ENCODE measurements around the gene MGAT4A.
"Not testable (repeated sequence)": the region's sequence is repeated elsewhere in the genome, so short reads cannot be mapped to it uniquely, and the experiment has no call there.

The MGAT4A gene

DNA sequence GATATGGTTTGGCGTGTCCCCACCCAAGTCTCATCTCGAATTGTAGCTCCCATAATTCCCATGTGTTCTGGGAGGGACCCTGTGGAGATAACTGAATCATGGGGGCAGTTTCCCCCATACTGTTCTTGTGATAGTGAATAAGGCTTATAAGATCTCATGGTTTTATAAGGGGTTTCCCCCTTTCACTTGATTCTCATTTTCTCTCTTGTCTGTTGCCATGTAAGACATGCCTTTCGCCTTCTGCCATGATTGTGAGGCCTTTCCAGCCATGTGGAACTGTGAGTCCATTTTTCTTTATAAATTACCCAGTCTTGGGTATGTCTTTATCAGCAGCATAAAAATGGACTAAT lies 71.5 kb downstream of the MGAT4A start:
- DNase-seq (ENCODE audit: low read depth in 3 of 3, low spot score in 1 of 3), result not testable (repeated sequence)

DNA sequence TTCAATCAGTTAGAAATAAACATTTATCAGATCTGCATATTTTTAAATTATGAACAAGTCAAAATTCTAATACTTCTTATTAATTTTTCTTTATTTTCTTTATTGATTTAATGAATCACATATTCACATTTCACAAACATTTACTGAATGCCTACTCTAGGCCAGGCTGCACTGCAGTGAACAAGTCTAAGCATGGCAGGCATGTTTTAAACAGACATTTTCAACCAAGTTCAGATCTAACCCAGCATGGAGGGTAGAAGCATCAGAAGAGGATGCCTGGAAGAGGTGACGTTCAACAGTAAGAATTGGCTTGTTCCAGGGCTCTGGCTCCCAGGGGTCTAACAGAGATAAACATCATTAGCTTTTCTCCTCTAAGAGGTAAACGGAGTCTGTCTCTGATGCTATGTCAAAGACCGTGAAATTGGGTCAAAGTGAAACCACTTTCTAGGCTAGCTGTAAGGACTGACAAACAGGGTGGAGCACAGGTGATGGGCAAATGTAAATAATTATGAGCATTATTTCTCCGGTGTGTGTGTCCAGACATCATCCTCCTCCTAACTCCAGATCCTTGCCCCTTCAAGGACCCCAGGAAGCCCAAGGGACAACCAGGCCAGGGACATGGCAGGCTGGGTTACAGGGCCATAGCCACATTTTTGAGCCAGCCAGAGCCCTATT lies 72.0 kb downstream of the MGAT4A start:
- DNase-seq (ENCODE audit: low read depth in 3 of 3, low spot score in 1 of 3), result no peak

- no peak for DNase-seq (ENCODE audit: low read depth in 3 of 3, low spot score in 1 of 3)
Observed at GRCh38 chr2:98656800-98657199, 74.1 kb downstream of the MGAT4A start.

DNA sequence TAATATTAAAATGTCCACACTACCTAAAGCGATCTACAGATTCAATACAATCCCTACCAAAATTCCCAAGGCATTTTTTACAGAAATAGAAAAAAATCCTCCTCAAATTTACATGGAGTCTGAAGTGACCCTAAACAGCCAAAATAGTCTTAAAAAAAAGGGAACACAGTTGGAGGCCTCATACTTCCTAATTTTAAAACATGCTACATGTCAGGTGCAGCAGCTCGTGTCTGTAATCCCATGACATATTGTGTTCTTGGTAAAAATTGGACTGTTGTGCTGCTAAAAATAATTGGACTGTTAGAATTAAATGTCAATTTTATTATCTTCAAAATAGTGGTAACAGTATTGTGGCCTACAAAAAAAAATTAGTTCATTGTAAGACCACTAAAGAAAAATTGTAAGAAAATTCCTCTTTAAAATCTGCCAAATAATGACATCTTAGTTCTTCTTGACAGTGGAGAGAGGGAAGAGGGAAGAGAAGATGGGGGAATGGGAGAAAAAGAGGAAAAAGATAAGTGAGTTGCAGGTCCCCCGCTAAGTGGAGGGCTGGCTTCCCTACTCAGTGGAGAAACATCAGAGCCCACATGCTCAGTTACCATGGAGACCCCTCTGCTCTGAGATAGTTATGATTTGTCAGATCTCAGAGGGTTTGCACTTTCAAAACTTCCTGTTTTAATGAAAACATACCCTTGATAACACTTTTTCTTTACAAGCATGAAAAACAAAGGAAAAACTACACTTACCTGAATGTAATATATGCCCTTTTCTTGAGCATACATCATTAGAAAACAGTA lies 76.0 kb downstream of the MGAT4A start:
- DNase-seq (ENCODE audit: low read depth in 3 of 3, low spot score in 1 of 3), result no peak

- DNase-seq (ENCODE audit: low read depth in 3 of 3, low spot score in 1 of 3), result no peak
Observed at GRCh38 chr2:98650998-98651397, 79.9 kb downstream of the MGAT4A start.

GRCh38 chr2:98649992-98650375 lies 80.9 kb downstream of the MGAT4A start:
- DNase-seq (ENCODE audit: low read depth in 3 of 3, low spot score in 1 of 3), result no peak

DNA sequence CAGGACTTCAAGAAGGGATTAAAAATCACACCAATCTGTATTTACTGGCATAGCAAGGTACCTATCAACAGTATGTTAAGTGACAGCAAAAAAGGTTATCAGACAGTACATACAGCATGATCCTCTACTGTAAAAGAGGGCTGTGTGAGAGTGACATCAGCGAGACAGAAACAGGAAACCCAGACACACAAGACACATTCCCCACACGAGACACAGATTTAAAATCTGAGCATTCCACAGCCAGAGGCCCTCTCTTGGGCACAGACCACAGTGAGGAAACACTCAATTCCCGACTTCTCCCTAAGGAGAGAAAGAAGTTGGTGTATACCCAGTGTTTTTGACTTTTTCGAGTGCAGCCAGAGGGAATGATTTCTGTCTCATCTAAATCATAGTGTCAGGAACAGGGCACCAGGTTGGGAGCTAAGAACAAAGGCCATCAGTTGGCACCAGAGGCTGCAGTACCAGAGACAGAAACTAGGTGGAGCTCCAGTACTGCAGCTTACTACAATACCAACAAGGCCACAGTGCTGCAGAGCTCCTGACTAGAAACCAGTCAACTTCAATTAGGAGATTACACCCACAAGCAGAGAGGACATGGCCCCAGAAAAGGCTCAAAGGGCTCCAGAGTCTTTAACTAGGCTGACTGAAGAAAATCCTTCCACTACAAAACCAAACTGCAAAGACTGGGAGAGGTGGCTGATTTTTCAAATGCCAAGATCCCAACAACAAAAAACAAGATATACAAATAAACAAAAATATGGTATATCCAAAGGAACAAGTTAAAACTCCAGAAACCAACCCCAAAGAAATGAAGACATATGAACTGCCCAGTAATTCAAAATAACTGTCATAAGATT lies 81.6 kb downstream of the MGAT4A start:
- peak; percentile 58 to 74 (median 63) for DNase-seq (ENCODE audit: low read depth in 3 of 3, low spot score in 1 of 3)

GRCh38 chr2:98648451-98648850 lies 82.5 kb downstream of the MGAT4A start:
- DNase-seq (ENCODE audit: low read depth in 3 of 3, low spot score in 1 of 3), result no peak

DNA sequence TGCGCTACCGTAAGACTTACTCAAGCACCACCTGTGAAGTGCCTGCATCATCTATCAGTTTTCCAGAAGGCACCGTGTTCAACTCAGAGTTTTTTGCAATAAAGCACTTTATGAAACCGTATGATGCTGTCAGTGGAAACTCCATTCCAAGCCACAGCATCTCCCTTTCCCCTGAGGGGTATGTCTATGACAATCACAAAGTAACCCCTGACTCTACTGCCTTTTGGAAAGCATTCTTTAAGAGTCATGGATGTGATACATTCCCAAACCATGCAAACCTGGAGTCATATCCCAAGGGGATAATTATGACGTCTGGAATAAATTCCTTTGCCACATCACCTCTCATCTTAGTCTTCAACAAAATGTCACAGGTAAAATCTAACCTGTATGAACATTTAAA lies 83.3 kb downstream of the MGAT4A start:
- no peak for DNase-seq (ENCODE audit: low read depth in 3 of 3, low spot score in 1 of 3)

DNA sequence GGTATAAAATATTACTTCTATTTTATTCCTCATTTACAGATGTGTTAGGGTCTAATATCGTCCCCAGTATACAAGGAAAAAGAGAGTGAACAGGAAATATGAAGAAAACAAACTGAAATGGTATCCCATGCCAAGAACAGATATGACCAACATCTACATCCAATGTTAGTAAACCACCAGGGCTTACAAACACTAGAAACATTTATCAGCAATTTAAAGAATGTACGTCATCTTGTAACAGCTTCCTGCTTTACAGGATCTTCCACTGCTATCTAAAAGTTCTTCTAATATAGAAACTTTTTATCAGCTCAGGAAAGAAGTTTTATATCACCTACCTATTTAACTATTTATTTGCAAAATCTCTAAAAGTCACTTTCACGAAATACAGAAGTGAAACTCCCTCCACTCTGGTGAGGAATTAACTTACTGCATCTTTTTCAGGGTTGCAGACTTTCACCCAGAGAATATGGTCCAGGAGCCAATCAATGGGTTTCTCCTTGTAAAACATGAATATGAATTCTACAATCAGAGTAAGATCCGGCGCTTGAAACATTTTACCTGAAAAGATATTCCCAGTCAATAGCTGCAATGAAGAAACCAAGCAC lies 87.3 kb downstream of the MGAT4A start:
- no peak for DNase-seq (ENCODE audit: low read depth in 3 of 3, low spot score in 1 of 3)

DNA sequence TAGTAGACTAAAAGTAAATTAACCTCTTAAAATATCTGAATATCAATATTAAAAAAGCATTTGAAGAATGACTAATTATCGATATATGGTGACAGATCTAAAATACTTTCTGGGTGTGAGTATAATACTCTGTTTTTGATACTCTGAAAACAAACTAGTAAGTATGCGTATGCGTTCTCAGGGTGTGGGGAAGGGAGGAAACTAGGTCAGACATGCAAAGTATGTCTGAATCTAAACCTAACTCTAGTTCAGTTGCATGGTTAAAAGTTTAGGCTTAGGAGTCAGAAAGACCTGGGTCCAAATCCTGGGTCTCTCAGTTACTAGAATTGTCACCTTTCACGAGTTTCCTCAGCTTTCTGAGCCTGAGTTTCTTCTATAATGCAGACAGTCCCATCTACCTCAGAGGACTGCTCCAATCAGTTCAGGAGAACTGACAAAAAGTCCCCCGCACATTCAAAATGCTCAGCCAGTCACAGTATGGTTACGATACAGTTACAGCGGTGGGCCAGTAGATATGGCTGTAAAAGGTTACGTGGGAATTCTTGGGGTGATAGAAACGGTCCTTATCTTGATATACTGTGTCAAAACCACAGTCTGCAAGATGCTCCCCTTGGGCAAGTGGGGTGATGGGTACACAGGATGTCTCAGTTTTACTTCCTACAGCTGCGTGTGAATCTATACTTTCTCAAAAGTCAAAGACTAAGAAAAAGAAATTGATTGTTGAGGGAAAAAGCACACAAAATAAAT lies 93.4 kb downstream of the MGAT4A start:
- DNase-seq (ENCODE audit: low read depth in 3 of 3, low spot score in 1 of 3), result peak in 1 of 3 donors; percentile 15

DNA sequence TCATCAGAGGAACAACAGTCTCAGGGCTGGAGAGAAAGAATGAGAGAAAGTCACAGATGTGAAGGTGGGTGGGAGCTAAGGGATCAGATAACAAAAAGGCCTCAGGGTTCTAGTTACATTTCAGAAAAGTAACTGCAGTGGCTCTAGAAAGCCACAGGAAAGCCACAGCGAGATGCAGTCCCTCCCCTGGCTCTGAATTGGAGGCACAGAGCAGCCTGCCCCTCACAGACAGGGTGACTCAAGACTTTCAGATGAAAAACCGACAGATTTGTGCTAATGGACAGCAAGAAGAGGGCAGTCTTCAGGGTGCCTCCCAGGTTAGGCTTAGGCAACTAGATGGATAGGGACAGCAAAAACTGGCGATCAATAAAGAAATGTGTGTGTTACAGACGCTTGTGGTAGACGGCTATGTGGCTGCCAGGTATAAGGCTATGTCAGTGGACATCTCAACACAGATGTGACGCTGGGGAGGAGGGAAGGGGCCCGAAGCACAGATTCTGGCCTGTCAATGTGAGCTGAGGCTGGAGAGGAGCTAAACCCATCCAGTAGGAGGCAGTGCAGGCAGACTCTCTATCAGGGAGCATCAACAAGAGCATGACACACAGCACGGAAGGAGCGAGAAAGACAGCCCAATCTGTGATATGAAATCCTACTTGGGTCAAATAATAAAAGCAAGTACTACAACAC lies 96.4 kb downstream of the MGAT4A start:
- peak in 1 of 3 donors; percentile 20 for DNase-seq (ENCODE audit: low read depth in 3 of 3, low spot score in 1 of 3)

- no peak for DNase-seq (ENCODE audit: low read depth in 3 of 3, low spot score in 1 of 3)
Observed at GRCh38 chr2:98632351-98632750, 98.6 kb downstream of the MGAT4A start.

- DNase-seq (ENCODE audit: low read depth in 3 of 3, low spot score in 1 of 3), result no peak
Observed at GRCh38 chr2:98623657-98624056, 107.3 kb downstream of the MGAT4A start.

GRCh38 chr2:98617149-98617548 lies 113.8 kb downstream of the MGAT4A start:
- DNase-seq (ENCODE audit: low read depth in 3 of 3, low spot score in 1 of 3), result no peak

DNA sequence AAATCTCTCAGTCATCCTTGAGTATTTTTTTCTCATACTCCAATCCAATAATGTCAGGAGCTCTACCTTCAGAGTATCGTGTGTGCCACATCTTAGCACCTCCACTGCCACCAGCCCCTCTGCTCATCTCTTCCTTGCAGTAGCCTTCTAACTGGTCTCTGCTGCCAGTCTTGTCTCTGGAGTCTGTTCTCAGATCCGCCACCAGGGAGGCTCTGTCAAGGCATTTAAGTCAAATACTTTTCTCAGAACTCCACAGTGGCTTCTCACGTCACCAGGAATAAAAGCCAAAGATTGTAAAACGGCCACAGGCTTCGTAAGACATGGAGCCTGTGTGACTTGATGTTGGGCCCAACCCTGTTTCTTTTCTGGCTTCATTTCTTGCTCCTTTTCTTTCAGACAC lies 115.5 kb downstream of the MGAT4A start:
- DNase-seq (ENCODE audit: low read depth in 3 of 3, low spot score in 1 of 3), result no peak

GRCh38 chr2:98614024-98614739 lies 116.8 kb downstream of the MGAT4A start:
- DNase-seq (ENCODE audit: low read depth in 3 of 3, low spot score in 1 of 3), result no peak

GRCh38 chr2:98608962-98609604 lies 121.8 kb downstream of the MGAT4A start:
- DNase-seq (ENCODE audit: low read depth in 3 of 3, low spot score in 1 of 3), result no peak
